ENCODE data around the gene DPF1. TPM values are rescaled to one million over a fixed set of nuclear protein-coding genes. Genes with fewer than 3 reads are reported as not detected.

Gene DPF1
- total and polyA plus RNA-seq, 10 of the 15 experiments (the other 5 are each of a cell fraction or from before 2014, with no cell fraction given), result 0.11 to 4.3 (median 2.4) TPM

DNA sequence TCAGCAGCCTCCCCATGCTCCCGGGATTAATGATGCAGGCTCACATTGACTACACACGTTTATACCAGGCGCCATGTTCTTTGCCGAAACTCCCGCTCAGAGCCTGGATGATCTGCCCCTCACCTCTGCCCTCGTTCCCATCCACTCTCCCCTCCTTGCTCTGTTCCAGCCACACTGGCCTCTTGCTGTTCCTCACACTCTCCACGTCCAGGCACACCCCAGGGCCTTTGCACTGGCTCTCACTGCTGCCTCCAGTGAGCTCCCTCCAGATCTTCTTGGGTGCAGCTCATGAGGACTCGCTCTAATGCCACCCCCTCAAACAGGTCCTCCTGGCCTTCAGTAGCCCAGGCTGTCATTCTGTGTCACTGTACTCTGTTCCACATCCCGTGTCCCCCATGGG is 39.2 kb downstream of the DPF1 start:
- Histone ChIP-seq H3K27me3 (replicated peaks in 1 of 2; ENCODE audit: control insufficient read depth in 2 of 2, insufficient read depth in 2 of 2, low read length in 1 of 2) (no peaks in the 10 kb centered on the region), H3K4me1 (ENCODE audit: control insufficient read depth, insufficient read depth, low read length) (no peaks in the 10 kb centered on the region), H3K79me2 (ENCODE audit: control insufficient read depth, insufficient read depth, low read length) (no peaks in the 10 kb centered on the region), H3K9me3 (replicated peaks; ENCODE audit: control insufficient read depth, insufficient read depth, low read length) (no peaks in the 10 kb centered on the region; the same call in 1 of the 3 replicates), H2AFZ (ENCODE audit: control insufficient read depth, low read depth, low read length) (no peak overlapping the region), H3K4me2 (ENCODE audit: control insufficient read depth, insufficient read depth) (no peak overlapping the region), H4K20me1 (ENCODE audit: control insufficient read depth, insufficient read depth) (no peaks in the 10 kb centered on the region), H3K36me3 (ENCODE audit: control insufficient read depth in 2 of 2, insufficient read depth in 2 of 2, low read length in 1 of 2) (peaks cover 5 to 11% of the 10 kb centered on the region in 2 experiments; a peak in 3 of 4 replicates), H3K9ac (ENCODE audit: control insufficient read depth, insufficient read depth, low read length) (no peak overlapping the region), H3K4me3 (no peak overlapping the region), H3K27ac (ENCODE audit: control insufficient read depth, insufficient read depth) (no peak overlapping the region)
- DNase-seq (ENCODE audit: low read depth, low spot score), result no peak
- no peak for ATAC-seq
- ChIA-PET CTCF (no interaction called here), POLR2A (no interaction called here), RAD21 (ENCODE audit: unreplicated experiment) (interaction anchor here (0.6 kb wide), 1 partner anchor 286 kb away, joined by 4 read pairs; no protein-coding TSS in a partner anchor), SMC1A (ENCODE audit: uncharacterized antibody, unreplicated experiment) (no interaction called here)
- WGBS (ENCODE audit: insufficient coverage, insufficient replicate concordance, low lambda C conversion rate, missing lambda C conversion rate), result 98% methylated on average over 9 of the region's 9 CpGs
- intact Hi-C loops (cut with micrococcal nuclease; ENCODE audit: unreplicated experiment) (no loop called here), in situ Hi-C loops (cut with MboI) (no loop called here)
- FAIRE-seq, result no peak
- no TSS peak for BruUV-seq (replicated peaks)
- TF ChIP-seq RCOR1 (conservative IDR thresholded peaks at IDR 0.05; ENCODE audit: low read depth, low read length) (no peak), TAF1 (IDR thresholded peaks at IDR 0.05; ENCODE audit: borderline replicate concordance, low read depth, low read length) (no peak), ETV6 (conservative IDR thresholded peaks at IDR 0.05 in 1 of 2, IDR thresholded peaks at IDR 0.05 in 1 of 2; ENCODE audit: borderline replicate concordance in 1 of 2, low read depth in 1 of 2) (no peak), ZNF622 (IDR thresholded peaks at IDR 0.05) (no peak), FOXM1 (IDR thresholded peaks at IDR 0.05; ENCODE audit: low read depth, low read length) (no peak), MEF2A (IDR thresholded peaks at IDR 0.05; ENCODE audit: insufficient read depth, low read depth, low read length) (no peak), BCL11A (IDR thresholded peaks at IDR 0.05; ENCODE audit: low read depth, low read length) (no peak), CREB1 (IDR thresholded peaks at IDR 0.05; ENCODE audit: low read depth) (no peak), TCF12 (IDR thresholded peaks at IDR 0.05; ENCODE audit: low read depth, low read length) (no peak)
- TF ChIP-seq, protein P1, sequence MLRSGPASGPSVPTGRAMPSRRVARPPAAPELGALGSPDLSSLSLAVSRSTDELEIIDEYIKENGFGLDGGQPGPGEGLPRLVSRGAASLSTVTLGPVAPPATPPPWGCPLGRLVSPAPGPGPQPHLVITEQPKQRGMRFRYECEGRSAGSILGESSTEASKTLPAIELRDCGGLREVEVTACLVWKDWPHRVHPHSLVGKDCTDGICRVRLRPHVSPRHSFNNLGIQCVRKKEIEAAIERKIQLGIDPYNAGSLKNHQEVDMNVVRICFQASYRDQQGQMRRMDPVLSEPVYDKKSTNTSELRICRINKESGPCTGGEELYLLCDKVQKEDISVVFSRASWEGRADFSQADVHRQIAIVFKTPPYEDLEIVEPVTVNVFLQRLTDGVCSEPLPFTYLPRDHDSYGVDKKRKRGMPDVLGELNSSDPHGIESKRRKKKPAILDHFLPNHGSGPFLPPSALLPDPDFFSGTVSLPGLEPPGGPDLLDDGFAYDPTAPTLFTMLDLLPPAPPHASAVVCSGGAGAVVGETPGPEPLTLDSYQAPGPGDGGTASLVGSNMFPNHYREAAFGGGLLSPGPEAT (IDR thresholded peaks at IDR 0.05; ENCODE audit: low read depth), result no peak
- TF ChIP-seq, protein P2, sequence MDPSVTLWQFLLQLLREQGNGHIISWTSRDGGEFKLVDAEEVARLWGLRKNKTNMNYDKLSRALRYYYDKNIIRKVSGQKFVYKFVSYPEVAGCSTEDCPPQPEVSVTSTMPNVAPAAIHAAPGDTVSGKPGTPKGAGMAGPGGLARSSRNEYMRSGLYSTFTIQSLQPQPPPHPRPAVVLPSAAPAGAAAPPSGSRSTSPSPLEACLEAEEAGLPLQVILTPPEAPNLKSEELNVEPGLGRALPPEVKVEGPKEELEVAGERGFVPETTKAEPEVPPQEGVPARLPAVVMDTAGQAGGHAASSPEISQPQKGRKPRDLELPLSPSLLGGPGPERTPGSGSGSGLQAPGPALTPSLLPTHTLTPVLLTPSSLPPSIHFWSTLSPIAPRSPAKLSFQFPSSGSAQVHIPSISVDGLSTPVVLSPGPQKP (IDR thresholded peaks at IDR 0.05; ENCODE audit: low read depth, low read length), result no peak
- TF ChIP-seq, protein P3, sequence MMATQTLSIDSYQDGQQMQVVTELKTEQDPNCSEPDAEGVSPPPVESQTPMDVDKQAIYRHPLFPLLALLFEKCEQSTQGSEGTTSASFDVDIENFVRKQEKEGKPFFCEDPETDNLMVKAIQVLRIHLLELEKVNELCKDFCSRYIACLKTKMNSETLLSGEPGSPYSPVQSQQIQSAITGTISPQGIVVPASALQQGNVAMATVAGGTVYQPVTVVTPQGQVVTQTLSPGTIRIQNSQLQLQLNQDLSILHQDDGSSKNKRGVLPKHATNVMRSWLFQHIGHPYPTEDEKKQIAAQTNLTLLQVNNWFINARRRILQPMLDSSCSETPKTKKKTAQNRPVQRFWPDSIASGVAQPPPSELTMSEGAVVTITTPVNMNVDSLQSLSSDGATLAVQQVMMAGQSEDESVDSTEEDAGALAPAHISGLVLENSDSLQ (IDR thresholded peaks at IDR 0.05), result no peak
- TF ChIP-seq, protein P4, sequence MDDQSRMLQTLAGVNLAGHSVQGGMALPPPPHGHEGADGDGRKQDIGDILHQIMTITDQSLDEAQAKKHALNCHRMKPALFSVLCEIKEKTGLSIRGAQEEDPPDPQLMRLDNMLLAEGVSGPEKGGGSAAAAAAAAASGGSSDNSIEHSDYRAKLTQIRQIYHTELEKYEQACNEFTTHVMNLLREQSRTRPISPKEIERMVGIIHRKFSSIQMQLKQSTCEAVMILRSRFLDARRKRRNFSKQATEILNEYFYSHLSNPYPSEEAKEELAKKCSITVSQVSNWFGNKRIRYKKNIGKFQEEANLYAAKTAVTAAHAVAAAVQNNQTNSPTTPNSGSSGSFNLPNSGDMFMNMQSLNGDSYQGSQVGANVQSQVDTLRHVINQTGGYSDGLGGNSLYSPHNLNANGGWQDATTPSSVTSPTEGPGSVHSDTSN (IDR thresholded peaks at IDR 0.05; ENCODE audit: insufficient replicate concordance, low read depth, low read length), result no peak
- TF ChIP-seq, protein P5, sequence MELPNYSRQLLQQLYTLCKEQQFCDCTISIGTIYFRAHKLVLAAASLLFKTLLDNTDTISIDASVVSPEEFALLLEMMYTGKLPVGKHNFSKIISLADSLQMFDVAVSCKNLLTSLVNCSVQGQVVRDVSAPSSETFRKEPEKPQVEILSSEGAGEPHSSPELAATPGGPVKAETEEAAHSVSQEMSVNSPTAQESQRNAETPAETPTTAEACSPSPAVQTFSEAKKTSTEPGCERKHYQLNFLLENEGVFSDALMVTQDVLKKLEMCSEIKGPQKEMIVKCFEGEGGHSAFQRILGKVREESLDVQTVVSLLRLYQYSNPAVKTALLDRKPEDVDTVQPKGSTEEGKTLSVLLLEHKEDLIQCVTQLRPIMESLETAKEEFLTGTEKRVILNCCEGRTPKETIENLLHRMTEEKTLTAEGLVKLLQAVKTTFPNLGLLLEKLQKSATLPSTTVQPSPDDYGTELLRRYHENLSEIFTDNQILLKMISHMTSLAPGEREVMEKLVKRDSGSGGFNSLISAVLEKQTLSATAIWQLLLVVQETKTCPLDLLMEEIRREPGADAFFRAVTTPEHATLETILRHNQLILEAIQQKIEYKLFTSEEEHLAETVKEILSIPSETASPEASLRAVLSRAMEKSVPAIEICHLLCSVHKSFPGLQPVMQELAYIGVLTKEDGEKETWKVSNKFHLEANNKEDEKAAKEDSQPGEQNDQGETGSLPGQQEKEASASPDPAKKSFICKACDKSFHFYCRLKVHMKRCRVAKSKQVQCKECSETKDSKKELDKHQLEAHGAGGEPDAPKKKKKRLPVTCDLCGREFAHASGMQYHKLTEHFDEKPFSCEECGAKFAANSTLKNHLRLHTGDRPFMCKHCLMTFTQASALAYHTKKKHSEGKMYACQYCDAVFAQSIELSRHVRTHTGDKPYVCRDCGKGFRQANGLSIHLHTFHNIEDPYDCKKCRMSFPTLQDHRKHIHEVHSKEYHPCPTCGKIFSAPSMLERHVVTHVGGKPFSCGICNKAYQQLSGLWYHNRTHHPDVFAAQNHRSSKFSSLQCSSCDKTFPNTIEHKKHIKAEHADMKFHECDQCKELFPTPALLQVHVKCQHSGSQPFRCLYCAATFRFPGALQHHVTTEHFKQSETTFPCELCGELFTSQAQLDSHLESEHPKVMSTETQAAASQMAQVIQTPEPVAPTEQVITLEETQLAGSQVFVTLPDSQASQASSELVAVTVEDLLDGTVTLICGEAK (IDR thresholded peaks at IDR 0.05; ENCODE audit: borderline replicate concordance), result no peak
